HUES48 (cell line): ENCODE results near the gene GLT6D1.

Experiments
- H3K27ac ChIP-seq: one replicate; pipeline ENCODE4 v1.7.0; 2013; ENCODE audit warnings: low read depth, low read length, inconsistent platforms
- H3K27me3 ChIP-seq: 2 replicates; pipeline ENCODE4 v1.6.1; 2013; ENCODE audit warnings: mild to moderate bottlenecking, low read length; ENCODE audit not compliant: control insufficient read depth, insufficient read depth
- H3K36me3 ChIP-seq: 2 replicates; pipeline ENCODE4 v1.6.1; 2013; ENCODE audit warnings: low read length; ENCODE audit not compliant: control insufficient read depth, insufficient read depth
- H3K4me1 ChIP-seq: 2 replicates; pipeline ENCODE4 v1.6.1; 2013; ENCODE audit warnings: mild to moderate bottlenecking, low read length; ENCODE audit not compliant: control insufficient read depth, insufficient read depth
- H3K4me3 ChIP-seq: 2 replicates; pipeline ENCODE4 v1.5.1; 2013; ENCODE audit warnings: mild to moderate bottlenecking, low read depth, low read length
- H3K9ac ChIP-seq: 2 replicates; pipeline ENCODE4 v1.6.1; 2013; ENCODE audit warnings: mild to moderate bottlenecking, low read depth, low read length, moderate library complexity
- H3K9me3 ChIP-seq: 2 replicates; pipeline ENCODE4 v1.6.1; 2013; ENCODE audit warnings: low read length; ENCODE audit not compliant: control insufficient read depth, insufficient read depth

GLT6D1 gene

DNA sequence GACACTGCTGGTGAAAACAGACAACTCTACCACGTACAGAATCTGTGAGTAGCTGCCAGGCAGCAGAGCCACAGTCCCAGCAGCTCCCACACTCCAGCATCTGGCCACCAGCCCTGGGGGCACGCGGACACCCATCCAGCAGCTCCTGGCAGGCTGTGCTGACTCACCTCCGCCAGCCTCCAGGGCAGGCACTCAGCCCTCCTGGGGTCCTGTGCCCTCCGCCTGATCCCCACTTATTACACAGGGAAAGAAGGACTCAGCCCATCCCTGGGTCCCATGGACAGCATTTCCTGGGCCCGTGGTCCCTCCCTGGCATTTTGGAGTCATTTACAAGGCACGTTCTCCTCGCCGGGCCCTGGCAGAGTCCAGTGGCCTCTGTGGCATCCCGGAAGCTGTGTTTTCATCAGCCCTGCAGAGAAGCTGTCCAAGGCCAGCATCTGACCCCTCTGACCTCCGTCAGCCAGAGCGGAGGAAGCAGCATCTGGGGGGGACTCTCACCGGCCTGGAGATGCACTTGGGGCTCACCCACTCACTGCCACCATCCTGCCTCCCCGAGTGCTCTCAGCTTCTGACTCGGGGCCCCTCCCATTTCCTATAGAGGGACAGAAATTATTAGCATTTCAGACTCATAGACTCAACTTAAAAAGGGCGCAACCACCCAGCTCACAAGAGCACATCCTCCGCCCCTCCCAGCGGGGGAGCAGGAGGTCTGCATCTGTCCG is 56.2 kb downstream of the GLT6D1 start:
- H3K27me3 ChIP-seq = no peaks in the 10 kb centered on the region
- no peak overlapping the region for H3K9ac ChIP-seq
- no peaks in the 10 kb centered on the region for H3K4me1 ChIP-seq
- no peak overlapping the region for H3K4me3 ChIP-seq
- no peaks in the 10 kb centered on the region for H3K36me3 ChIP-seq
- no peaks in the 10 kb centered on the region; the same call in 1 of the 2 replicates for H3K9me3 ChIP-seq
- H3K27ac ChIP-seq = no peak overlapping the region

DNA sequence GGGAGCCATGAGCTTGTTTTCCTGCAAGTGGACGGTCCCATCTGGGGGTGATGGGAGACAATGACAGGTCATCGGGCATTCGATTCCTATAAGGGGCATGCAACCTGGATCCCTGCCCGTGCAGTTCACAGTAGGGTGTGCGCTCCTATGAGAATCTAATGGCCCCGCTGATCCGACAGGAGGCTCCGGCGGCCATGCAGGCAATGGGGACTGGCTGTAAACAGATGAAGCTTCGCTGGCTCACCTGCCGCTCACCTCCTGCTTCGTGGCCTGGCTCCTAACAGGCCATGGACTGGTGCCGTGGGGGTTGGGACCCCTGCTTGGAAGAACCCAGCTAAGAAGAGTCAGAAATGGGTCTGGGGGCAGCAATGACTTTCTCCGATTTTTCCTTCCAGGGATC is 56.8 kb downstream of the GLT6D1 start:
- Histone ChIP-seq H3K36me3 (no peaks in the 10 kb centered on the region), H3K27ac (no peak overlapping the region), H3K9ac (no peak overlapping the region), H3K9me3 (no peaks in the 10 kb centered on the region; the same call in 1 of the 2 replicates), H3K27me3 (no peaks in the 10 kb centered on the region), H3K4me1 (no peaks in the 10 kb centered on the region), H3K4me3 (no peak overlapping the region)

DNA sequence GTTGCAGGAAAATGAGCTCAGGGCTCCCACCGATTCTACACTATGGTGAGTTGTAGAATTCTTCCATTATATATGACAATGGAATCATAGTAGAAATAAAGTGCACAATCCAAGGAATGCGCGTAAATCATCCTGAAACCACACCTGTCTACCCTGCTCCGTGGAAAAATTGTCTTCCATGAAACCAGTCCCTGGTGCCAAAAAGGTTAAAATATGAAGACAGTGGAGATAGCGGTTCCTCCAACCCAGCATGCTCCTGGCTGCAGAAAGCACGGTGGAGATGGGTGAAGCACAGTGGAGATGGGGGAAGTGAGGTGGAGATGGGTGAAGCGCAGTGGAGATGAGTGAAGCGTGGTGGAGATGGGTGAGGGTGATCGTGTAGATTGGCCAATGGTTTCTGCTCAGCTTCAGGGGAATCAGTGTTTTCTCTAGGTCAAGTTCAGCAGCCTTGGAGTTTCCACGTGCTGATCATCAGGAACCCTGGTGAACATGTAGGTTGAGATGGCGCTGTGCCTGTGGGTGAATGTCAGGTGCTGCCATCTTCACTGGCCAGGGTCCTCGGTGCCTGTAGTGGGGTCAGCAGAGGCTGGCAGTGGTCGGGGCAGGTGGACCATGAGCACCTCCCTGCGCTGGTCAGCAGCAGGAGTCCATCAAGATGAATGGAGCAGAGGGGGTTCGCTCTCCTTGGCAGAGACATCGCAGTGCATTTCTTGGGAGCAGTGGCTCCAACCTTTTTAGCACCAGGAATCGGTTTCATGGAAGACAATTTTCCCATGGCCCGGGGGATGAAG is 57.5 kb downstream of the GLT6D1 start:
- H3K27ac ChIP-seq = no peak overlapping the region
- no peaks in the 10 kb centered on the region for H3K4me1 ChIP-seq
- H3K36me3 ChIP-seq = no peaks in the 10 kb centered on the region
- no peaks in the 10 kb centered on the region; the same call in 1 of the 2 replicates for H3K9me3 ChIP-seq
- H3K4me3 ChIP-seq = no peak overlapping the region
- H3K27me3 ChIP-seq = no peaks in the 10 kb centered on the region
- no peak overlapping the region for H3K9ac ChIP-seq

DNA sequence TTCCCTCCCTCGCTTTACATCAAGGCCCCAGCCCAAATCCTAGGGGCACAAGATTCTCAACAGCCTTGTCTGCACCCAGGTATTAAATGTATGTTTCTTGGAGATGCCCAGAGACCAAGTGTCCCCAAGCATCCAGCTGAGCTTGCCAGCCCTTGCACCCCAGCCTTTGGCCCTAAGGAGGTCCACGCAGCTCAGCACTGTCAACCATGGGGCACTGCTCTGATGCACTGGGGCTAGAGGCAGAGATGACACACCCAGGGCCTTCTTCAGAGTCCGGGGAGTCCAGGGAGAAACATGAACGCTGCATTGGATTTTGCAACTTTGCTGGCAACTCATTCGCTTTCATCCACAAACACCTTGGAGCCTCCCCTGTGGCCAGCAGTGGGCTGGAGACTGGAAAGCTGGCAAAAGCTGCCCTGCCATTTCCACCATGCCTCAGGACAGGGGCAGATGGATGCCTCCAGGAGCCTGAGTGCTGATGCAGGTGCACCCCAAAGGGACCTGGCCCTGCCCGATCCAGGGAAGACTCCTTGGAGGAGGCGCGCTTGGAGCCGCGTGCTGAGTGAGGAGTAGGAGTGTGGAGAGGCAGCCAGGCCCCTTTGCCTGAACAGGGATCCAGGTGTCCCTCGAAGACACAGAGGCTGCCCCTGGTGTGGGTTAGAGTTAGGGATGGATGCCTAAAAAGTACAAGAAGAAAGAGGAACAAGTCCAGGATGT is 58.5 kb downstream of the GLT6D1 start:
- no peaks in the 10 kb centered on the region; the same call in 1 of the 2 replicates for H3K9me3 ChIP-seq
- no peaks in the 10 kb centered on the region for H3K4me1 ChIP-seq
- no peak overlapping the region for H3K27ac ChIP-seq
- no peaks in the 10 kb centered on the region for H3K36me3 ChIP-seq
- H3K27me3 ChIP-seq = no peaks in the 10 kb centered on the region
- no peak overlapping the region for H3K9ac ChIP-seq
- H3K4me3 ChIP-seq = no peak overlapping the region

DNA sequence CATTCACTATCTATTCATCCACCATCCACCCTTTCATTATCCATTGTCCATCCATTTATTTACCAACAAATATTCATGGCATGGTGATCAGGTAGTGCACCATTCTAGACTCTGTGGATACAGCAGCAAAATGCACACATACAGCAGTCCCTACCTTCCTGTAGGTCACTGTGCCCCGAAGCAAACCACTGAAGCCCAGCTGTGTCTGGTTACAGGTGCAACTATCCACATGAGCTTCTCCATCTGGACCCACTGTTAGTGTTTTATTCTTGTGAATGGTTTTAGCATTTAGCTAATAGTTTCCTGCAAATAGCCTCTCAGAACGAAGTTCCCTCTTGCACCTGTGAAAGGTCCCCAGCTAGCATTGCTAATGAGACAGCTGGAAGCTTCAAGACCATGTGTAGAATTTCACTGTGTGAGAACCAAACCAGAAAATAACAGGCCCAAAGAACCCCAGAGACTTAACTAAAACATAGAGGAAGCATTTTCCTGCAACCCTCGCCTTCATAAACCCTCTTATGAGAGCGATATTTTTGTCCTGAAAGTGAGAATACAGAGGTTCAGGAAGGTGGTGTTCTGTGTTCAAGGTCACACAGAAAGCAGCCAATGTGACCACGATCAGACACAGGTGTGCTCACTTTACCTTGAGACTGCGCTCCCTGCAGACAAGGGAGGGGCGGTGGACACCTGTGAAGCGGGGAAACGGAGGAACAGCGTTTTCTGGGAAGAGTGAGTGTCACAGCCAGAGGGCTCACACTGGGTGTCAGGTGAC is 59.3 kb downstream of the GLT6D1 start:
- Histone ChIP-seq H3K27ac (no peak overlapping the region), H3K27me3 (no peaks in the 10 kb centered on the region), H3K4me1 (no peaks in the 10 kb centered on the region), H3K4me3 (no peak overlapping the region), H3K36me3 (no peaks in the 10 kb centered on the region), H3K9me3 (no peaks in the 10 kb centered on the region; the same call in 1 of the 2 replicates), H3K9ac (no peak overlapping the region)

DNA sequence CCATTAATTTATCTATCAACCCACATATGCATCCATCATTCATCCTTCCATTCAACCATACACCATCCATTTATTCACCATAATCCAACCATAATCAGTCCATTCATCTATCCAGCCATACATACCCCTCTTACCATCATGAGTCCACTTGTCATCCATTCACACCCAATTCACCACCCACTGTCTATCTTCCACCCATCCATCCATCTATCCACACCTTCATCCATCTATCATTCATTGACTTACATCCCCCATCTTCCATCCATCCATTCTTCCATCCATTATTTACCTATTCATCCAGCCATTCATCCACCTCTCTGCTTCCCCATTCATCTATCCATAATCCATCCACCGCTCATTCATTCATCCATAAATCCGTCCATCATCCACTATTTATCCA is 60.0 kb downstream of the GLT6D1 start:
- H3K27ac ChIP-seq = no peak overlapping the region
- no peak overlapping the region for H3K9ac ChIP-seq
- H3K27me3 ChIP-seq = no peaks in the 10 kb centered on the region
- no peaks in the 10 kb centered on the region; the same call in 1 of the 2 replicates for H3K9me3 ChIP-seq
- no peak overlapping the region for H3K4me3 ChIP-seq
- no peaks in the 10 kb centered on the region for H3K4me1 ChIP-seq
- H3K36me3 ChIP-seq = no peaks in the 10 kb centered on the region

DNA sequence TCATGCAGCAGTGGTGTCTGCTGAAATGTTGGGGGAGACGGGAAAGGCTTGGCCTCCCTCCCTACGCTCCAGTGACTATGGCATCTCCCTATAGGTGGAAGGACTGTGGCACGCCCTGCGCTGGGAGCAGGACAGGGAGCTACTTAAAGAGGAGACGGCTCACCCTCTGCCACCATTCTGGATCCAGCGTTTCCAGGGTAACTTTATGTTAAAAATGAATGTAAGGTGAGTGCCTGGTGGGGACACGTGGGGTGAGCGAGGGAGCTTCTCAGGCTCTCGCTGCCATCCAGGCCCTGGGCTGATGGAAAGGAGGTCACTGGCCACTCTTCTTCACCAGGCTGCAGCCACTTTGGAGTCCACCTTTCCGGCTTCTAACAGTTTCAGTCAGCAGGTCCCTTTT is 62.1 kb downstream of the GLT6D1 start:
- no peaks in the 10 kb centered on the region for H3K27me3 ChIP-seq
- H3K27ac ChIP-seq = no peak overlapping the region
- no peaks in the 10 kb centered on the region; the same call in 1 of the 2 replicates for H3K9me3 ChIP-seq
- H3K4me1 ChIP-seq = no peaks in the 10 kb centered on the region
- H3K9ac ChIP-seq = no peak overlapping the region
- no peaks in the 10 kb centered on the region for H3K36me3 ChIP-seq
- H3K4me3 ChIP-seq = no peak overlapping the region

DNA sequence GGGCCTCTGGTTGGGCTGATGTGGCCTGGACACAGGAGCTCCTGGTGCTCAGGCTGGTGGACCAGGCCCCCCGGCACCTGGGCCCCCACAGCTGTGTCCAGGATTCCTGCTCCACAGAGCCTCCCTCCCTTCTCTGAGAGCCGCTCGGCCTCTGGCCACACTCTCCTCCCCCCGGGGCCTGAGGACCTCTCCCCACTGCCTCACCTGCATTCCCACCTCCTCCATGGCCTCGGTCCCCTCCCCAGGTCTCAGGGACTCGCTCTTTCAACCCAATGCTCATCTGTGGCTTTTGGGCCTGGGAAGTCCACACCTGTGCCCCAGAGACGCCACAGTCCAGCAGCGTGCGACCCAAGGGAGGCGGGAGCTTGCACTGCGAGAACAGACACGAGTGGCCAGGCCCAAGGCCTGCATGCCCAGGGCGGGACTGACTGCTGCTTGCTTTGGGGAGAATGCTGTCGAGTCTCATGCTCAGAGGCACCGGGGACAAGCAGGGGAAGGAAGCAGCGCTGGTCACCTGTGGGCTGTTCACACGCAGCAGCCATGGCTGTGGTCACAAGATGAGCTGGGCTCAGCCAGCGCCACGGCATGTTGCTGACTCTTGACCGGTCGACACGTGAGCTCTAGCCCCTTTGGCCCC is 63.2 kb downstream of the GLT6D1 start:
- Histone ChIP-seq H3K27me3 (no peaks in the 10 kb centered on the region), H3K9ac (no peak overlapping the region), H3K4me3 (no peak overlapping the region), H3K27ac (no peak overlapping the region), H3K9me3 (no peaks in the 10 kb centered on the region; the same call in 1 of the 2 replicates), H3K36me3 (no peaks in the 10 kb centered on the region), H3K4me1 (no peaks in the 10 kb centered on the region)

DNA sequence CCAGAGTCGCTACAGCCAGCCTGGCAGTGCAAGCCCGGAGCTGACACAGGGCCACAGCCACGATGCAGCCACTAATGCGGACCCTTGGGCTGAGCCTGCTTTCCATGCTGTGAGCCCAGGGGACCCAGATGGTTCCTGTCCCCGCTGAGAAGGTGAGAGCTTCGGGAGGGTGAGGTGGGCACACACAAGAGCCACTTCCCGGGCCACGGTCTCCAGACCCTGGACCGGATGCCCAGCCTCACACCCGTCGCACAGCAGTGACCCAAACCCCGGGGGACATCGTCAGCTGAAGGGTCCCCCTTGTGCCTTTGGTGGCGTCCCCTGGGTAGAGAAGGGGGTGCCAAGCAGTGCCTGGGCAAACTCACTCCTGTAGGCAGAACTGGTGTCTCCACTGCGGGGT is 64.4 kb downstream of the GLT6D1 start:
- H3K9me3 ChIP-seq = no peaks in the 10 kb centered on the region
- no peak overlapping the region for H3K4me3 ChIP-seq
- no peaks in the 10 kb centered on the region for H3K4me1 ChIP-seq
- no peak overlapping the region for H3K27ac ChIP-seq
- no peaks in the 10 kb centered on the region for H3K27me3 ChIP-seq
- no peak overlapping the region for H3K9ac ChIP-seq
- H3K36me3 ChIP-seq = no peaks in the 10 kb centered on the region

DNA sequence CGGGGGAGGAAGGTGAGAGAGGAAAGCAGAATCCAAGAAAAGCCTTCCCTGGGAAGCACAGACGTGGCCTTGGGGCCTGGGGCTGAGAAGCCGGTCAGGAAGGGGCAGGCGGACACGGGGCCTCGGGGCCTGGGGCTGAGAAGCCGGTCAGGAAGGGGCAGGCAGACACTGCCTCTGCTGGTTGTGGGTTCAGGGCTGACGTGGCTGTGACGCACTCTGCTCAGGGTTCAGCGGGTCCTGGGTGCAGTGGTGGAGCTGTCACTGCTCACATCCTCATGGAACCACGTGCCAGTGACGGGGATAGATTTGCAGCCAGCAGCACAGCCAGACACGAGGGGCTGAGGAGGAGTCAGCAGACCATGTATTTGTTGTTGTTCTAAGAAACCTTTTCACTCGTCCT is 65.0 kb downstream of the GLT6D1 start:
- H3K27ac ChIP-seq = no peak overlapping the region
- H3K9me3 ChIP-seq = peaks cover 1% of the 10 kb centered on the region; the same call in 1 of the 2 replicates
- H3K36me3 ChIP-seq = no peaks in the 10 kb centered on the region
- no peak overlapping the region for H3K4me3 ChIP-seq
- H3K4me1 ChIP-seq = no peaks in the 10 kb centered on the region
- H3K27me3 ChIP-seq = no peaks in the 10 kb centered on the region
- no peak overlapping the region for H3K9ac ChIP-seq
